GM19238 (cell line): ENCODE measurements around the gene TTC39C.

Experiments
- DNase-seq: peaks from one replicate; pipeline ENCODE4 v3.0.0; 2011; ENCODE audit warnings: low spot score; ENCODE audit not compliant: insufficient read length

The TTC39C gene

DNA sequence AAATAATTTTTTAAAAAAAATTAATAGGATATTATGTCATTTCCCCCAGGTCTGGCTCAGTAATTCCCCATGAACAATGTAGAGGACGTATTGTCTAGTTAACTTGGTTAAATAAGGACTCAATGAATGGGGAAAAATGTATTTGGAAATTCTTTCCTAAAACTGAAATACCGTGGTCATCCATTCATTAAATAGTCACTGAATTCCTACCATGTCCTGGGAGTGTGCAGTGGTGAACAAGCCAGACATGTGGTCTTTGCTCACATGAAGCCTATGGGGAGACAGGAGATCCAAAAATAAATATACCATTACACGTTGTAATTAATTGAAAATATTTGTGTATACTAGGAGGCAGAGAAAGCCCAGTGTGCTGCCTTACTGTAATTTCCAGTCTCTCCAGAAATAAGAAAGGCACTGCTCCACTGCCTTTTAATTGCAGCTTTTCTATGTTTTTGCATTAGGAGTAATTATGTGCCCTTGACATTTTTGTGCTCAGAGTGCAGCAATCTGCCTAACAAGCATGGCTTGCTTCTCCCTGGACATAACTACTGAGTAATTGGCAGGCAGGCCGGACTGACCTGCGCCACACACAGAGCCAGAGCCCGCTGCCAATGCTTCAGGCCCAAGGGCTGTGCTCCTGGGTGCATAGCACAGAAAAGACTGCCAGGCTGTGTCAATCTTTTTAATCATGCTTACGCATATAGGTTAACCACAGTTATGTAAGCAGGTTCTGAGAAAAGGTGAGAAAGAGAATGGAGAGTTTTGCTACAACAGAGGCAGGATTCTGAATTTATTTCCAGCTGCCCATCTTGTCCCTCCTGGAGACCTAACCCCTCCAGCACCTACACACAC, 22.2 kb upstream of the TTC39C start:
- no peak for DNase-seq

DNA sequence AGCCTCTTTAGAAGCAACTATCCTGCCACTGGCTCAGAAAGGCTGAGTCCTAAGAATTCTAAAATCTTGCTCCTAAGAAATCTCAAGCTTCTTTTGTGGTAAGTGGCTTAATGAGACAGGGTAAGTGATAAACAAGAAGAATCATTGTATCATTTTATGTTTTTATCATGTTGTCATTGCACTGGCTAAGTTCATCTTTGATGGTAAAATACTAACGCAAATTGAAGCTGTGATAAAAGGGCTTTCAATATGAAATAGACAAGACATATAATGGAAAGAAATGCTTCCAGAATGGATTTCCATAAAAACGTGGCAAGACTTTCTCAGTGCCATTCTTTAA, 21.6 kb upstream of the TTC39C start:
- no peak for DNase-seq

GRCh38 chr18:23994361-23994902, 20.1 kb upstream of the TTC39C start:
- DNase-seq = no peak

DNA sequence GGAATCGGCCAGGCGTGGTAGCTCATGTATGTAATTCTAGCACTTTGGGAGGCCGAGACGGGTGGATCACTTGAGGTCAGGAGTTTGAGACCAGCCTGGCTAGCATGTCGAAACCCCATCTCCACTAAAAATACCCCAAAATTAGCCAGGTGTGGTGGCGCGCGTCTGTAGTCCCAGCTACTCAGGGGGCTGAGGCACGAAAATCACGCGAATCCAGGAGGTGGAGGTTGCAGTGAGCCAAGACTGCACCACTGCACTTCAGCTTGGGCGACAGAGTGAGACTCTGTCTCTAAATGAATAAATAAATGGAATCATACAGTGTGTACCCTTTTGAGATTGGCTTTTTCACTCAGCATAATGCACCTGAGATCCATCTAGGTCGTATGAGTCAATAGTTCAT, 19.4 kb upstream of the TTC39C start:
- no peak for DNase-seq

GRCh38 chr18:23998018-23998417, 16.5 kb upstream of the TTC39C start:
- no peak for DNase-seq

DNA sequence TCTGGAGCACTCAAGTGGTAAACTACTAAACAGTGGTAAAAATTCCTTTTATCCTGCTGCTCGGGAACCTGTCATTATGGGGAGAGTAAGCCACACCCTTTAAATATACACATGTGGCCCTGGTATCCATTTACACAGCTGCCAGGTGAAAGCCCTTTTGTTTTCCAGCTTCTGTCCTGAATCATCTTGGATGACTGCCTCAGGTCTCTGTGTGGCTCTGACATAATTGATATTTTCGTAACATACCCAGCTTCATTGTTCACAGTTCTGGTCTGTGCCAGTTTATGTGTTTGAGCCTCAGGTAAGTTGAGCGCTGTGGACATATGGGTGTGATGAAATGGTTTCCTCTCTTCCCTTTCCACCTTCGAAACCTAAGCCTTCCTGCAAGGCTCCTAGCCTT, 15.7 kb upstream of the TTC39C start:
- no peak for DNase-seq

- DNase-seq = no peak
These were observed 13.7 kb upstream of the TTC39C start for GRCh38 chr18:24000613-24001490.

DNA sequence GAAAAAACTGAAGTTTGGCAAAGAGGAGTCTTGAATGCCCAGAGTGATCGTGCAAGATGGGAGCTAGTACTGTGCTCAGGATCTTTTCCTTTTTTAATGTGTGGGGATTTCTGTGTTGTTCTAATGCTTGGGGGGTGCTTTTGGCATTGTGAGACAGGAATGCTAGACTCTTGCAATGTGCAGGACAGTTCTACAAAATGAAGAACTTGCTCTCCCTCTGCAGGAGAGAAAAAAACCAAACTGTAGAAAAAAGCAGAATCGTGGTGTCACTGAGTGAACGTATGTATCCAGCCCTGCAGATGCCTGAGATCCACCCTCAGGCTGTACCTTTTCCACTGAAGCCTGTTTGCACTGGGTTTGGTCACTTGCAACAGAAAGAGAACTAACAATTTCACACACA, 12.1 kb upstream of the TTC39C start:
- DNase-seq = no peak

DNA sequence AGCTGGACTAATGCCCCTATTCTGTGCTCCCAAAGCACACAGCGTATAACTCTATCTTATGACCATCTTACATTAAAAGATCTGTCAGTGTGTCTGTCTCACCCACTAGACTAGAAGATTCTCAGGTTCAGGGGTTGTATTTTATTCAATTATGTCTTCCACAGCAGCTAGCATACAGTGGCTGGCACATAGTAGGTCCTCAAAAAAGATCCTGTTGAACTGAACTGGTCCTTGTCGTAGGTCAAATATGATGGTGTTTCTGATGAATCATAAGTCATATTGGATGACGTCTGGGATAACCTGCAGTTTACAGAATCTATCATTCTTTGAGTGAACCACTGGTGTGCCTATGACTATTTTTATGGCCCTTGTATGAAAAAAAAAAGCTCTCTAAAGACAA, 11.3 kb upstream of the TTC39C start:
- no peak for DNase-seq

- DNase-seq = no peak
These were observed 10.5 kb upstream of the TTC39C start for GRCh38 chr18:24003903-24004640.

DNA sequence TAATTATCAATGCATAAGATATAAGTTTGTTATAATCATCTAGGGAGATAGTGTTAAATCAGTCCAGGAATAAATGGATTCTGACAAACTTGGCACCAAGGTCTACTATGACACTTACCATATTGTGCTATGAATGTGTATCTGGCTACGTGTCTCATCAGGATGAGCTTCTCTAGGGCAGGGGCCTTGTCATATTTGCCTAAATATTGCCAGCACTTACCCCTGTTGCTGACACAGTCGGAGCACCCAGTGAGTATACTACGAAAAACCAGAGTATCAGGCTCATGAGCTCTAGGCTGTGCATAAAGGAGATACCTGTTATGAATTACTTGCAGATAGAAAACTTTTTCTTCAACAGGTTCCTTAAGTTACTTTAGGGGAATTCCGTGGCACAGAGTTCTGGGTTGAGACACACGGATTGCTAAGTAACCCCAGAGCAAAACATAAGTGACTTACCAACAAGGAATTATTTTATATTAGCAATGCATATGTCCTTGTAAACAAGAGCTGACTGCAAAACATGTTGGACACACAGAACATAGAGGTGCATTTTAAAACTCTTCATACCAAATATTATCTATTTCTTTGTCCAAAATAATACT, 7.7 kb upstream of the TTC39C start:
- no peak for DNase-seq

- no peak for DNase-seq
These were observed 5.3 kb upstream of the TTC39C start for GRCh38 chr18:24009246-24009645.

DNA sequence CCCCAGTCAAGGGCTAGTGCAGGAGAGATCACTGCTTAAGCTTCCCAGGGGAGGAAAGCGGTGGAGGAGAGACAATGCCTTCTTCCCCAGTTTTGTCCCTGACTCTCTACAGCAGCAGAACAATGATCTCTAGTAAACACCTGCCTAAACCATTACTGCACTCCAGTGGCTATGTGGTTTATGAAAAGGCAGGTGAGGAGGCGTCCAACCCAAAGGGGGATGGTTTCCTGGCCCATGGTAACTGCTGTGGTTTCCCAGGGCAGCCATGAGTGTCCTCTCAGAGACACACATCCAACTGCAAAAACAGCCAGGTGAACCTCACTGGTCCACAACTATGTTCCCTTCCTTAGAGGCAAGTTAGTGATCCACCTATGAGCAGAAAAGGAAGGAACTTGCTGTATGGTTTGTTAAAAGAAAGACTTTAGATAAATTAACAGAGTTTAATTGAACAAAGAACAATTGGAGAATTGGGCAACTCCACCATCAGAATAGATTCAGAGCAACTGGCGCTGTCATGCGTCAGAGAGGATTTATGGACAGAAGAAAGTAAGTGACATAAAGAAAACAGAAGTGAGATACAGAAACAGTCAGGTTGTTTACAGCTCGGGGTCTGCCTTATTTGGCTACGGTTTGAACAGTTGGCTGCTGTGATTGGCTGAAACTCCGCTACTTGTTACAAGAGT, 4.8 kb upstream of the TTC39C start:
- no peak for DNase-seq

DNA sequence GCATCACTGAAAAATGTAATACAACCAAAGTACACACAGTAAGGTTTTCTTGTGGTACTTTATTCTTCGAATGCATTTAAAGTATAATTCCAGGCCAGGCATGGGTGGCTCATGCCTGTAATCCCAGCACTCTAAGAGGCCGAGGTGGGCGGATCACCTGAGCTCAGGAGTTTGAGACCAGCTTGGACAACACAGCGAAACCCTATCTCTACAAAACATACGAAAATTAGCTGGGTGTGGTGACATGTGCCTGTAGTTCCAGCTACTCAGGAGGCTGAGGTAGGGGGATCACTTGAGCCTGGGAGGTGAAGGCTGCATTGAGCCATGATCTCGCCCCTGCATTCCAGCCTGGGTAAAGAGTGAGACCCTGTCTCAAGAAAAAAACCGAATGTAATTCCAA, 3.9 kb upstream of the TTC39C start:
- no peak for DNase-seq

DNA sequence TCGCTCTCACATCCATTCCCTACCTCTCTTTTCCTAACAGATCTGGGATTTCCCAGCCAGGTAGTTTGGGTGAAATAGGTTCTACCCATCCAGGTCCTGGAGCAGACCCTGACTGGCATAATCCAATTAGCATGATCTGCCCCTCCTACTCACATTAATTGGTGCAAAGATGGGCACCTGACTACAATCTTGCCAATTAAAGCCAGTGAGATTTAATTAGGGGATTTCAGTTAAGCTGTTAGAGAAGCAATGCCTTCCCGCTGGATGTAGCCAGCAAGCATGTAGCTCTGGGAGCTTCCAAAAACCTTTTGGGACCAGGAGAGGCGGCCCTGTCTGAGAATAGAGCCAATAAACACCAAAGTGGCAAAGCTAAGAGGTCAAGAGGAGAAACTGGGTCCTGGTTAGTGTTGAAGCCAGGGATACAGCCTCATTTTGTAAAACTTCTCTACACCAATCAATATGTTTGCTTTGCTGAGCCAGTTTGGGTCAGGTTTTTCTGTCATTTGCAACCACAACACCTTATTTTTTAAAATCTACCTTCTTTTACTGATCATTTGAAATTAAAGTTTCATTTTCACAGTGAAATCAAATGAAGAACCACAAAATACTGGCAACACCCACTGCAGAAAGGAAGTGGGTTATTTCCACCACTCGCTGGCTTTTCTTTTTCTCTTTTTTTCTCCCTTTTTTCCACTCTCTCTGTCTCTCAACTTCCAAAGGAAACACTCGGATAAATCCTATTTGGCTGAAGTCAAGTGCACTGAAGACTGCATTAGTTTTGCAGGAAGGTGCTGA, 3.2 kb upstream of the TTC39C start:
- DNase-seq = no peak

- DNase-seq = no peak
These were observed 1.5 kb upstream of the TTC39C start for GRCh38 chr18:24013051-24013450.

DNA sequence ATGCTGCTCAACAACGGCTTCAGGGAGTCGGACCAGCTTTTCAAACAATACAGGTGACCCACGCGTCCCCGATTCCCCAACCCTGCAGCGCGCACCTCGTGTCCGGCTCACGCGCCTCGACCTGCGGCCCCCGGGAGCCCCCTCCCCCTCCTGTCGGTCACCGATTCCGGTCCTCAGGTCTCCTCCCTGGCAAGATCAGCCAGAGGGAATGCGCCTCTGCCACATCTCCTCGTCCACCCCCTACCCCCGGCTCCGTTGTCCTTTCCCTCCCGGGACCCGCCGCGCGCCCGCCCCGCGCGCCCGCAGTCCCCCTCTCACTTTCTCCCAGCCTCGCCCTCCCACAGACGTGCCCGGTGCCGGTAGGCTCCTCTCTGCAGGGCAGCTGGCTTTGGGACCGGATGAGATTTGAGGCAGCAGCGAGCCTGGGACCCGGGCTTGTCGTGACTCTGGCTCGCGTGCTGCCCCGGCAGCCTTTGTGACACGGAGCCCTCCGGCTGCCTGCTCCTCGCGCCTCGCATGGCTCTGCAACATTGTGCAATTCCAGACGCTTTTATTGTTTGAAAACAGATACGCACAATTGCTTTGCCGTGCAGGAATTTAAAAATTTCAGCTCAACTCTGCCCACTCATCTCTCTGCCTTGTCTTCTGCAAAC, 558 bp downstream of the TTC39C start:
- DNase-seq = no peak

- DNase-seq = no peak
These were observed 1.4 kb downstream of the TTC39C start for GRCh38 chr18:24015639-24016631.
